Mesenteric fat pad (tissue), 1 donor: ENCODE data around the gene SGO1. TPM values are rescaled to one million over a fixed set of nuclear protein-coding genes. Genes with fewer than 3 reads are reported as not detected.

Source experiments
- DNase-seq: peaks from one replicate; pipeline ENCODE4 v3.0.0-alpha.2; 2020; ENCODE audit warnings: low spot score
- total RNA-seq: library from RNA; stranded (reverse); fragmentation: NEBNext Ultra II Directional; extraction: Animal tissue kit (Norgen Biotek cat#: 25700); gene quantifications from one replicate; pipeline ENCODE4 v1.2.1, GENCODE V29; 2021
- donor health status: DM: yes; HTN: yes; CAD: no.

SGO1 gene
- total RNA-seq, 1 donor from 2014 or later = 0.32 TPM

DNA sequence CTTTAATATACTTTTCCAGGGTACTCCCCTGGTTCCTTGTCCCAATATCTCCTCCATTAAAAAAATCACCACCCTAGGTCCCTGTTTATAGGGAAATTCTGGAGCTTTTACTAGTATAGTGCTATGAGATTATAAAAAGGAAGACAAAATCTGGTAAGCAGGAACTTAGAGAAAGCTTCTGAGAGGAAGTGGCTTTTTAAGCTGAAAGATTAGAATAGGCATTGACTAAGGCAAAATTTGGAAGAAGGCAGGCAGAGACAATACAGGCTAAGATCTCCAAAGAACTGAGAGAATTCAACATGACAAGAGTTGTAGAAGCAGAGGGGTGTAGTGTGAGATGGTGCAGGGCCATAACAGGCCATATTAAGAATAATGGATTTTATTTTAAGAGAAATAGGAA, 25.8 kb downstream of the SGO1 start:
- no peak for DNase-seq

DNA sequence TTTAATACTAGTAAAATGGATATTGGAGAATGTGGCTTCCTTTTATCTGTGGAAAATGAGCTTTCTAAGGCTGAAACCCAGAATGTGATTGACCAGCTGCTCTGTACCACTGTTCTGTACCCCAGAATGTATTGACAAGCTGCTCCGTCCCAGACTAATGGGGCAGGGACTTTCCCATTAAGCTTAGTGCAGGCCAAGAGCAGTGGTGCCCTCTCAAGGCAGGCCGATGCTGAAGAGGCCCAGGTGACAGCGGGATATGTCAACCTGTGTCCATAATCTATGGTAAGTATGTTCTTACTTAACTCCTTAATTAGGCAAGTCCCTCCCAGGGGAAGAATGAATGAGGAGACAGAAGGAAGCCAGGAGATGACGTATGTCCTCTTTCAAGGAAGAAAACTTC, 31.1 kb downstream of the SGO1 start:
- DNase-seq = no peak

DNA sequence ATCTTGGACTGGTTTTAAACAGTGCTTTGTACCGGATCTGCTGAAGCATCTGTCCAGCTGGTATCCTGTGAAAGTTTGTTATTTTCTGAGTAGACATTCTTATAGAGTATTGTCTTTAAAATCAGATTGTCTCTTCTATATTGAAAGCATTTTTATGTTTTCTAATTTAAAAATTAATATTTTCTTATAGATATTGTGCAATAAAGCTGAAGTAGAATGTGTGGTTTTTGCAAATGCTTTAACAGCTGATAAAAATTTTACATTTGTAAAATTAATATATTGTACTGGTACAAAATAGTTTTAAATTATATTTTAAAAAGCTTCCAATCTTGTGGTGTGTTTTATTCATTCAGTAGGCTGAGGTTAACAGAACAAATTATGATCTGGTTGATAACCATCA, 31.9 kb downstream of the SGO1 start:
- DNase-seq = no peak

DNA sequence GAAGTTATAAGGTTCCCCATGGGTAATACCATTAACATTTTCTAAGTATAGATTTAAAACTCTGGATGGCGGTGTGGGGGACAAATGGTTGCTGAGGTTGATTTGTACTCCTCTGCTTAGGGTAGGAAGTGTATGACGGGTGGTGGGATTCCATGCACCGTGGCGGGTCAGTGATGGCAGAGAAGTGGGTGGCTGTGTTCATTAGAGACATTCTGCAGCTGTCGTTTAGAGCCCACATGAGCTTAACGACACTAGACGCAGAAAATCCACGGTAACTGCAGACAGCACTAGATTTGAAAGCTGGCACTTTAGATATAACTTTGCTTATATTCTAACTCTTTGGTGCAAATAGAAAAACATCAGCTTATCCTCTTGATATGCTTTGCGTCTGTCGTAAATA, 37.5 kb downstream of the SGO1 start:
- no peak for DNase-seq

DNA sequence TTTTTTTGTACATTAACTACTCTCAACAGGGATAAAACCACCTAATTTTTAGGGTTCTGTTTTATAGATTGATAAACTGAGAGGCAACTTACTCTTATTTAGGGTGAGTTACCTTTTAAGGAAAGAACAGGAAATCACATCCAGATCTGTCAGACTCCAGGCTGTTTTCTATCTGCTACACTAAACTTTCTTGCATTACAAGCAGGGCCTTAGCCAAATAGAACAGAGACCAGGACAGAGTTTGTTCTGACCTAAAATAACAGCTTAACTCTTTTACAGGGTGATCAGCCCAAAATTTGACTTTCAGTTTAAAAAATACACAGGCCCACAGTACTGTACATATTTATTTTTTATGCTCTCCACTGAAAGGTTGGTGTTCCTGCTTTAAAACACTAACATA, 38.6 kb downstream of the SGO1 start:
- no peak for DNase-seq

DNA sequence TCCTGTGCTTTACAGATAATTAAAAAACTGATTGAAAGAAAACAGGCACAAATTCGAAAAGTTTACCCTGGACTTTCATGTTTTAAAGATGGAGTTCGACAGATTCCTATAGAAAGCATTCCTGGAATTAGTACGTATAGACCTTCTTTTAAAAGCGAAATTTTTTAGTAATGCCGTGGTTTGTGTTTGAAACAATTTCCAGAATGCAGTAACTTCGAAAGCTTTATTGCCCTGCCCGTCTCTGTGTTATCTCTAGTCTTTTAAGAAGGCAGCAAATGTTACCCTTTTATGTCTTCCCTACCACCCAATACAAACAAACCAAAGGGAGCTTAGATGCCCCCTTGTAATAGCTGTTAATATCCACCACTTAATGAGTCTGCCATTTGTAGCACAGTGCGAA, 39.7 kb downstream of the SGO1 start:
- no peak for DNase-seq

DNA sequence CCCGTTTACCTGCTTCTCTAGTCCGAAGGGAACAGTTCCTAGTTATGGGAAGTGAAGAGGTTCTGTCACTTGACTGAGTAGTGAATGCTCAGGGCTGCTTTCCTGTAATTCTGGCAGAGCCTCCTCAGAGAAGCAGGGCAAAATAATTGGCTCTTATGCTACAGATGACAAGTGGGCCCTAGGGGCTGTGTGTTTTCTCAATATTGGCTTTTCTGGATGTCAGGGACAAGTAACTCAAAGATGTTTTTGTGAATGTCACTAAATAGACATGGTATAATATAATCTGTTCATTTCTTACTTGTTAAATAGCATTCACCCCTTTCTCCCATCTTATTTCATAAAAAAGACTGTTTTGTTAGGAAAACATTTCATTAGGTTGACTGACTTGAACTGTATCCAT, 40.1 kb downstream of the SGO1 start:
- DNase-seq = no peak

DNA sequence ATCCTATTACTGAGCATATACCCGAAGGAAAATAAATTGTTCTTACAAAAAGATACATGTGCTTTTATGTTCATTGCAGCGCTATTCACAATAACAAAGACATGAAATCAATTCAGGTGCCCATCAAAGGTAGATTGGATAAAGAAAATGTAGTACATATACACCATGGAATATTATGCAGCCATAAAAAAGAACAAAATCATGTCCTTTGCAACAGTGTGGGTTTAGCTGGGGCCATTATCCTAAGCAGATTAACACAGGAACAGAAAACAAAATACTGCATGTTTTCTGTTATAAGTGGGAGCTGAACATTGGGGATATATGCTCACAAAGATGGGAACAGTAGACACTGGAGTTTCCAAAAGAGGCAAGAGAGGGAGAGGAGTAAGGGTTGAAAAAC, 42.5 kb downstream of the SGO1 start:
- DNase-seq = no peak

DNA sequence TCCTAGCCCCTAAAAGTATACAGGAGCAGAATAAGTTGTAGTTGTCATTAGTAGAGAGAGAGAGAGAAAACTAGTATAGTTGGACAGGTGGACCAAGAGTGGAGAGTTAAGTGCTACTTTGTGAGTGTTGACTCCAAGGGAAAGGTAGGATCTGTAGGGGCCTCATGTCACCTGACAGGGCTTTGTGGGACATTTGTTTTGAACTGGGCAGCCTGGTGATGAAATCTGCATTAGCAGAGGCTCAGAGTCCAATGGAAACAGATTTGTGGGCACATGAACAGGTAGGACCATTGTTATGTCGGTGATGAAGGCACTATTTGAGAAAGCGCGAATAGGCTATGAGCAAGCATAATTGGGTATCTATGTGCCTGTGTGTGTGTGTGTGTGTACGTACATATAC, 43.5 kb downstream of the SGO1 start:
- no peak for DNase-seq

DNA sequence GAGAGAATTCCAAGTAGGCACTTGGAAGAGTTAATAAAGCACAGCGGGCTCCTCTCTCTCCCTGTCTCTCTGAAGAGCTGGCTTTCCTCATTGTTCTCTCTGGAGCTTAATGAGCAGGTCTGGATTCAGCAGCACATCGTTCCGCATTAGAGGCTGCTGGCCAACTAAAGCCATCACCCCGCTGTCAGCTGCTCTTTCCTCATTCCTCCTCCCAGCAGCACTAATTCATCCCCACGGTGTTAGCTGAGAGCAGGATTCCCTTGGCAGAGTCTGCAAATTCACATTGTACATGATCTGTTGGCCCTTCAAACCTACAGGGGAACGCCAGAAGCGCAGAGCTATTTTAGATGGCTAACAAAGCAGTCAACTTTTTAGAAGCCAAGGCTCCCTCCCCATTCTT, 44.2 kb downstream of the SGO1 start:
- no peak for DNase-seq

DNA sequence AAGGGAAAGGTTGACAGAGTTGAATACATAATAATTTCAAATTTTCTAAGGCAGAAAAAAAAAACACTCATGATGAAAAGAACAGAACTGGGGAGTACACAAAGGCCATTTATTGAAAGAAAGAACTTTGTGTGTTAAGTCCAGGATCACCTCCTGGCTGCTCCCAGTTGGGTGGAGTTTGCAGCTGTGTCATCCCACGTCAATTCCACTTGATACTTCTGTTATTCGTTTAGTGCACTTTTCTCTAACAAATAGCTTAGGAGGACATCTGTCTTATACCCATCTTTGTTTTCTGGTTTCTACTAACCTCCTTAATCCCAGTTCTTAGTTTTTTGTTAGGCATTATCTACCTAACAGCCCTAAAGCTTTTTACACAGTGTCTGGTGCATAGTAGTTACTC, 44.7 kb downstream of the SGO1 start:
- no peak for DNase-seq

DNA sequence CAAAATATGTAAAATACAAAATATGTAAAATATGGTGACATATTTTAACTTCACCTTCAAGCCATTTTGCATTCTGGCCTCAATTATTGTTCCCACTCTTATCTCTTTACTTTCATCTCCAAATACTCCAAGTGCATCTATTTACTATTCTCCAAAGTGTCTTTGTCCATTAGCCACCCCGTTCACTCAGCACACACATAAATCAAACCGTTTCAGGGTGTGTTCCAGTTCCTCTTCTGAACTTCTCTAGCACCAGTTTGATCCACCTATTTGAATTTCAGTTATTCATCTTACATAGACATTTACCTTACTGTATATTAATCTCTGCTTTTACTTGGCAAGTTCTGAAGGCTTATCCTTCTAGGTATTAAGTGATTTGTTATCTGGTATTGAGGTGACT, 45.1 kb downstream of the SGO1 start:
- DNase-seq = no peak

DNA sequence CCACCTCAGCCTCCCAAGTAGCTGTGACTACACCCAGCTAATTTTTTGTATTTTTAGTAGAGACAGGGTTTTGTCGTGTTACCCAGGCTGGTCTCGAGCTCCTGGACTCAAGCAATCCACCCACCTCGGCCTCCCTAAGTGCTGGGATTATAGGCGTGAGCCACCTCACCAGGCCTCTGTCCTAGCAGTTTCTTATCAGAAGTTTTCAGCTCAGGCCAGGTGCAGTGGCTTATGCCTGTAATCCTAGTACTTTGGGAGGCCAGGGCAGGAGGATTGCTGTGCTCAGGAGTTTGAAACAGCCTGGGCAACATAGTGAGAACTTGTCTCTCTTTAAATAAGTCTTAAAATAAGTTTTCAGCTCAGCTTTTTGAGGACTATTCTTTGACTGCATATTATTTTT, 48.4 kb downstream of the SGO1 start:
- DNase-seq = no peak

DNA sequence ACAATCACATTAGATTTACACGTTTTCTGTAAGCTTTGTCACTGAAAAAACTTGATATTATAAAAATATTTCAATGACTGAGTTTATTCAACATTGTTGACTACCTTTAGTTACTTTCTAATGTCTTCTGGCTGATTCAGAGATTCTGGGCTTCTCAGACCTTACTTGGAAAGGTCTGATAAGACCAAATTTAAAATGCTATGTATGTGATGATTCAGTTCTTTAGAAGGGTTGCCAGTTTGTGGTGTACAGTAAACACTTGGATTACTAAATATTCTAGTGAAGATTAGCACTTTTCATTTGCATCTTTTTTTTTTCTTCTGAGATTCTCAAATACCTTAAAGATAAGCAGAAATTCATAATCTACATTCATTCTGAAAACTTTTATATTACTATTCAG, 49.8 kb downstream of the SGO1 start:
- DNase-seq = no peak

DNA sequence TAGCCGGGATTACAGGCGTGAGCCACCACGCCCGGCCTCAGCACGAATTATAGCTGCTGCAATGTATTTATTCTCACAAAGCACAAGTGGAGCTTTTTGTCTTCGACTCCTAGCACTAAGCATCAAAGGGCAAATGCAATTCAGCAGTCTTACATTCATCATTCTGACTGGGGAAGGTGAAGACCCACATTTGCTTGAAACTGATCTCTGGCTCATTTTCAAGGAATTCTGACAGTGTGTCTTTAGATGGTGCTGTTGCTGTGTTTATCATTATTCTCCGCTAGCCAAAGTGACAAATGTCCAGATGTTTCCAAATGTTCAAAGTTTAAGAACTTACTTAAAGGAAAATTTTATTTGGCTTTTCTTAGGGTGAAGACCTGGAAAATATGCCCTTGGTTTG, 55.9 kb downstream of the SGO1 start:
- DNase-seq = no peak

DNA sequence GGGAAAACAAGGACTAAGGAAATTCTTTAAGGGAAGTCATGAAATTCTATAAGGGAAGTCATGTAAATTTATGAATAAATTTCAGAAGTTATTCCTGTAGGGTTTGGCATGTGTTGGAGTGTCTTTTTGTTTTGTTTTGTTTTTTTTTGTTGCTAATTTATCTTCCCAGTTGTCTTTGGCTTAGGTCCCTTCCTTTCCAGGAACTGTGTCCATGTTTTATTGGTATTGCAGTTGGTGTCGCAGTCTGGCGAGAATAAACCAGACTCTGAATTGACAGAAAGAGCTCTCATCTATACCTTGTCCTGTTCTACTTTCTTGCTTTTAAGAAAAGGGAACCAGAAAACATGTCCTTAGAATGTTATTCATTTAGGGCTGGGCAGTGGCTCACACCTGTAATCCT, 57.6 kb downstream of the SGO1 start:
- no peak for DNase-seq

DNA sequence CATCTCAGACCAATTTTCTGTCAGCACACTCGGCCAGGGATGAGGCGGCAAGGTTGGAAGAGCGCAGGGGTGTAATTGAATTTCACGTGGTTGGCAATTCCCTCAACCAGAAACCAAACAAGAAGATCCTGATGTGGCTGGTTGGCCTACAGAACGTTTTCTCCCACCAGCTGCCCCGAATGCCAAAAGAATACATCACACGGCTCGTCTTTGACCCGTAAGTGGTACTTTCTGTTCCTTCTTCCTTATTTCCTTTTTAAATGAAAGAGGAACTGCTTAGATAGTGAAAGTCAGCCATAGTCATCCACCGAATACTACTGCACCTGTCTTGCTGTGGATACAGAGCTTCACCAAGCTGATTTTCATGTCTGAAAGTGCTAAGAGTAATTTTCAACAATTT, 60.1 kb downstream of the SGO1 start:
- DNase-seq = no peak

DNA sequence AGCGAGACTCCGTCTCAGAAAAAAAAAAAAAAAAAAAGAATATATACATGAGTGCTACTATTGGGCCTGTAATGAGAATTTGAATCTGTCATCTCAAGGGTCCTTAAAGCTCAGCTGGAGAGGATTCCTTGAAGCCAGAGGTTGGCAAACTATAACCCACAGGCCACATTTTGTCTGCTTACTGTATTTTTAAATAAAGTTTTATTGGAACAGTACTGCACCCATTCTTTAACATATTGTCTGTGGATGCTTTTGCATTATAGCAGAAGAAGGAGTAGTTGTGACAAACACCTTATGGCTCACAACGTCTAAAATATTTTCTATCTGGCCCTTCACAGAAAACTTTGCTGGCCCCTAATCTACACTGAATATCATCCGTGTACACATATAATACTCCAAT, 60.7 kb downstream of the SGO1 start:
- no peak for DNase-seq

DNA sequence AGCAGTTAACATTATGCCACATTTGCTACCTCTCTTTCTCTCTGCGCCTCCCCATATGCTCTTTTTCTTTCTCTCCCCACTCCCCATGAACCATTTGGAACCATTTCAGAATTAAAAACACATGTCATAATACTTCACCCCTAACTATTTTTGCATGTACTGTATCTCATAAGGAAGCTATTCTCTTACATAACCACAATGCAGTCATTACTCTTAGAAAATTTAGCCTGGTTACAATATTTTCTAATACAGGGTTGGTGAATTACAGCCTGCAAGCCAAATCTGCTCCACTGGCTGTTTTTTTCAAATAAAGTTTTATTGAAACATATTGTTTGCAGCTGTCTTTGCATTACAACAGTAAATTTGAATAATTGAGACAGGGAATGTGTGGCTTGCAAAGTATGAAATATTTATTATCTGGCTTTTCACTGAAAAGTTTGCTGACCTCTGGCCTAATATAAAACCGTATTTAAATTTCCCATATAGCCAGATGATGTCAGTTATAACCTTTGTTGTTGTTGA, 62.8 kb downstream of the SGO1 start:
- no peak for DNase-seq

DNA sequence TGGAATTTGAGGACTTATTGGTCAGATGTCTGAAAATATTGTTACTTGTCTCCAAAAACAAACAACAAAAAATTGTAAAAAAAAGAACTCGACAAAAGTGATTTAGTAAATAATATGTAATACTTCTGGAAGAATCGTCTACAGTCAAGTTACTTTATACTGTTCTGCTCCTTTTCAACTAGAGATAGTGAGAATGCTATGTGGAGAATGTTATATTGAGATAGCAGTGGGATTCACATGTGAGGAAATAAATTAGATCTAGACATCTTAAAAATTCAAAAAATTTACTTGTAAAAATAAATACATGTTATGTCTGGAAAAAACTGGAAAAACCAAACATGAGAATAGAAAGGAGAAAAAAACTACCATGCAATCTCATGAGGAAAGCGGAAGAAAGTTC, 64.9 kb downstream of the SGO1 start:
- DNase-seq = no peak
